HFF-Myc (cell line): ENCODE measurements around the gene NOBOX.

Source experiments
- DNase-seq: peaks from one replicate; pipeline ENCODE4 v3.0.0-alpha.2; 2011; ENCODE audit warnings: low read depth; ENCODE audit errors: extremely low read depth
- H3K4me3 ChIP-seq: replicated peaks from 2 replicates; pipeline ENCODE4 v1.5.1; 2011; ENCODE audit warnings: low read depth, mild to moderate bottlenecking, control low read depth, low read length
- CTCF ChIP-seq: IDR thresholded peaks from 2 replicates; pipeline ENCODE4 v1.5.1; 2012; ENCODE audit warnings: mild to moderate bottlenecking, low read depth, low read length, control low read depth; ENCODE audit errors: missing control alignments

NOBOX gene

GRCh38 chr7:144407266-144407931 is 3.9 kb upstream of the NOBOX start:
- DNase-seq: no peak
- H3K4me3 ChIP-seq: no peak overlapping the region
- no peak for TF ChIP-seq CTCF

- no peak for TF ChIP-seq CTCF
- no peak for DNase-seq
Observed at GRCh38 chr7:144404946-144405345, 1.5 kb upstream of the NOBOX start.

GRCh38 chr7:144403102-144403501 is 391 bp downstream of the NOBOX start:
- DNase-seq: no peak
- TF ChIP-seq CTCF: no peak
- H3K4me3 ChIP-seq: no peak overlapping the region

More at GRCh38 chr7:144404946-144405345, 1.5 kb upstream of the NOBOX start:
- H3K4me3 ChIP-seq: no peak overlapping the region

- H3K4me3 ChIP-seq: no peak overlapping the region
- no peak for DNase-seq
- no peak for TF ChIP-seq CTCF
Observed at GRCh38 chr7:144401490-144401889, 2.0 kb downstream of the NOBOX start.

GRCh38 chr7:144399946-144400345 is 3.5 kb downstream of the NOBOX start:
- no peak for TF ChIP-seq CTCF
- DNase-seq: no peak
- no peak overlapping the region for H3K4me3 ChIP-seq

- no peak for TF ChIP-seq CTCF
- no peak overlapping the region for H3K4me3 ChIP-seq
- DNase-seq: no peak
Observed at GRCh38 chr7:144398911-144399310, 4.6 kb downstream of the NOBOX start.

- H3K4me3 ChIP-seq: no peak overlapping the region
- no peak for TF ChIP-seq CTCF
- no peak for DNase-seq
Observed at GRCh38 chr7:144398291-144398690, 5.2 kb downstream of the NOBOX start.
